Astrocyte (in vitro differentiated cells and primary cell): ENCODE data around the gene ZMIZ1. TPM values are rescaled to one million over a fixed set of nuclear protein-coding genes. Genes with fewer than 3 reads are reported as not detected.
A peak's percentile ranks its signal among the peaks of the same experiment; 100 is the strongest.

Experiments used
- DNase-seq: peaks from one replicate; pipeline ENCODE4 v3.0.0-alpha.2; 2010; ENCODE audit warnings: low read depth
- FAIRE-seq: peaks from 2 replicates; lab custom pipeline; 2011; peaks lifted over from hg19 to GRCh38; lab: Jason Lieb, UNC
- H2AFZ ChIP-seq: 2 replicates; pipeline ENCODE4 v1.6.0; 2012; ENCODE audit warnings: low read depth, low read length, inconsistent platforms
- H3K27ac ChIP-seq: 2 replicates; pipeline ENCODE4 v1.5.1; 2011; ENCODE audit warnings: low read depth, low read length, inconsistent platforms
- H3K27me3 ChIP-seq: 2 replicates; pipeline ENCODE4 v1.6.0; 2011; ENCODE audit warnings: low read length, inconsistent platforms; ENCODE audit not compliant: insufficient read depth
- H3K36me3 ChIP-seq: 2 replicates; pipeline ENCODE4 v1.5.1; 2011; ENCODE audit warnings: low read length, inconsistent platforms; ENCODE audit not compliant: insufficient read depth
- H3K4me1 ChIP-seq: 2 replicates; pipeline ENCODE4 v1.5.1; 2011; ENCODE audit warnings: low read length, inconsistent platforms; ENCODE audit not compliant: insufficient read depth
- H3K4me2 ChIP-seq: 2 replicates; pipeline ENCODE4 v1.6.0; 2012; ENCODE audit warnings: low read length, inconsistent platforms
- H3K4me3 ChIP-seq: 2 replicates; pipeline ENCODE4 v1.5.1; 2011; ENCODE audit warnings: low read depth, mild to moderate bottlenecking, low read length, inconsistent platforms; ENCODE audit not compliant: insufficient read depth
- H3K79me2 ChIP-seq: 2 replicates; pipeline ENCODE4 v1.6.0; 2012; ENCODE audit warnings: mild to moderate bottlenecking, low read length, inconsistent platforms; ENCODE audit not compliant: insufficient read depth
- H3K9ac ChIP-seq: 2 replicates; pipeline ENCODE4 v1.6.0; 2012; ENCODE audit warnings: mild to moderate bottlenecking, low read length, inconsistent platforms
- H3K9me3 ChIP-seq: 2 replicates; pipeline ENCODE4 v1.5.1; 2012; ENCODE audit warnings: low read depth, mild to moderate bottlenecking, low read length, inconsistent platforms; ENCODE audit not compliant: insufficient read depth
- H4K20me1 ChIP-seq: 2 replicates; pipeline ENCODE4 v1.6.0; 2012; ENCODE audit warnings: low read length, inconsistent platforms; ENCODE audit not compliant: insufficient read depth
- H3K27ac Mint-ChIP-seq: one replicate; pipeline ENCODE4 v1.8.0; 2021; ENCODE audit warnings: mild to moderate bottlenecking, mixed read lengths; ENCODE audit not compliant: unreplicated experiment
- H3K27me3 Mint-ChIP-seq: one replicate; pipeline ENCODE4 v1.8.0; 2021; ENCODE audit warnings: low read depth, mixed read lengths; ENCODE audit not compliant: unreplicated experiment
- H3K36me3 Mint-ChIP-seq: one replicate; pipeline ENCODE4 v1.8.0; 2021; ENCODE audit warnings: low read depth, mixed read lengths; ENCODE audit not compliant: unreplicated experiment
- H3K4me1 Mint-ChIP-seq: one replicate; pipeline ENCODE4 v1.8.0; 2021; ENCODE audit warnings: low read depth, mixed read lengths; ENCODE audit not compliant: unreplicated experiment
- H3K4me3 Mint-ChIP-seq: one replicate; pipeline ENCODE4 v1.8.0; 2021; ENCODE audit warnings: mild to moderate bottlenecking, moderate library complexity, mixed read lengths; ENCODE audit not compliant: unreplicated experiment
- H3K9me3 Mint-ChIP-seq: one replicate; pipeline ENCODE4 v1.8.0; 2021; ENCODE audit warnings: mild to moderate bottlenecking, mixed read lengths; ENCODE audit not compliant: unreplicated experiment
- EZH2 ChIP-seq: IDR thresholded peaks from 2 replicates; pipeline ENCODE4 v1.6.1; 2012; ENCODE audit warnings: mild to moderate bottlenecking, low read length, inconsistent platforms; ENCODE audit not compliant: insufficient read depth
- total RNA-seq: library from RNA; stranded (reverse); gene quantifications from 2 replicates; pipeline ENCODE4 v1.2.1, GENCODE V29; 2021
- TF ChIP-seq, protein P1 (sequence below): IDR thresholded peaks from 2 replicates; pipeline ENCODE4 v1.5.1; 2011; ENCODE audit warnings: low read depth, mild to moderate bottlenecking, inconsistent platforms, low read length, moderate library complexity; ENCODE audit not compliant: insufficient read depth

The ZMIZ1 gene
- total RNA-seq, 1 donor from 2014 or later: 45.5 TPM

DNA sequence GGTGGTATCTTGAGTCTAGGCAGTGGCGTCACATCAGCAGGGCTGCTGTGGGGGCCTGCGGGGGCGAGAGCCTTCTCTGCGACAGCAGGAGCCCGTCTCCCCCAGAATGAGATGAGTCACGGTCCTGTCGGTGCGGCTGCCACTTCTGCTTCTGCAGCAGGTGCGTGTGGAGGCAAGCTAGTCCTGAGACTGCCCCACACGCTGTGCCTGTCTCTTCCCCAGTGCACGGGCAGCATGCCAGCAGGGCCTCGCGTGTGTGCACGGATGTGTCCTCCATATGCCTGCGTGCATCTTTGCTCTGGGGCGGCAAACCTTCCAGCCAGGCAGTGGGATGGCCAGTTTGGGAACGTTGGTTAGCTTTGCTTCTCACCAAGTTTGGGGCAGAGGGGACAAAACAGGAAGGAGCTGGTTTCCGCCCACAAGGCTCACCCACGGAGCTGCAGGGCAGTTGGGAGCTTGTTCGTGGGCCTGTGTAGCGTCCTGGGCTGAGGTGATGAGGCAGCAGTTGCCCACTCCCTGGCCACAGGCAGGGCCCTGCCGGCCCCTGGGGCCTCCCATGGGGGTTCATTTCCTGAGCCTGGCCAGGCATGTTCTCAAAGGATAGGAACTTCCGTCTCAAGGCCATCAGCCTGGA, 217.7 kb downstream of the ZMIZ1 start:
- Histone ChIP-seq H3K36me3 (peaks cover 17% of the 10 kb centered on the region), H3K4me3 (no peak overlapping the region), H3K9me3 (no peaks in the 10 kb centered on the region), H2AFZ (no peak overlapping the region), H3K27ac (peak overlapping the region; percentile 46), H3K4me2 (peak overlapping the region; percentile 29), H4K20me1 (peaks cover 97% of the 10 kb centered on the region), H3K79me2 (peaks cover 39% of the 10 kb centered on the region), H3K27me3 (no peaks in the 10 kb centered on the region), H3K4me1 (peaks cover 40% of the 10 kb centered on the region), H3K9ac (peak overlapping the region; percentile 52)
- no peak for TF ChIP-seq EZH2
- TF ChIP-seq, protein P1, sequence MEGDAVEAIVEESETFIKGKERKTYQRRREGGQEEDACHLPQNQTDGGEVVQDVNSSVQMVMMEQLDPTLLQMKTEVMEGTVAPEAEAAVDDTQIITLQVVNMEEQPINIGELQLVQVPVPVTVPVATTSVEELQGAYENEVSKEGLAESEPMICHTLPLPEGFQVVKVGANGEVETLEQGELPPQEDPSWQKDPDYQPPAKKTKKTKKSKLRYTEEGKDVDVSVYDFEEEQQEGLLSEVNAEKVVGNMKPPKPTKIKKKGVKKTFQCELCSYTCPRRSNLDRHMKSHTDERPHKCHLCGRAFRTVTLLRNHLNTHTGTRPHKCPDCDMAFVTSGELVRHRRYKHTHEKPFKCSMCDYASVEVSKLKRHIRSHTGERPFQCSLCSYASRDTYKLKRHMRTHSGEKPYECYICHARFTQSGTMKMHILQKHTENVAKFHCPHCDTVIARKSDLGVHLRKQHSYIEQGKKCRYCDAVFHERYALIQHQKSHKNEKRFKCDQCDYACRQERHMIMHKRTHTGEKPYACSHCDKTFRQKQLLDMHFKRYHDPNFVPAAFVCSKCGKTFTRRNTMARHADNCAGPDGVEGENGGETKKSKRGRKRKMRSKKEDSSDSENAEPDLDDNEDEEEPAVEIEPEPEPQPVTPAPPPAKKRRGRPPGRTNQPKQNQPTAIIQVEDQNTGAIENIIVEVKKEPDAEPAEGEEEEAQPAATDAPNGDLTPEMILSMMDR: no peak
- Mint-ChIP-seq H3K4me1 (peaks cover 31% of the 10 kb centered on the region), H3K36me3 (peaks cover 24% of the 10 kb centered on the region), H3K27me3 (no peaks in the 10 kb centered on the region), H3K9me3 (no peaks in the 10 kb centered on the region), H3K4me3 (no peak overlapping the region), H3K27ac (no peak overlapping the region)
- FAIRE-seq: no peak
- DNase-seq: no peak

DNA sequence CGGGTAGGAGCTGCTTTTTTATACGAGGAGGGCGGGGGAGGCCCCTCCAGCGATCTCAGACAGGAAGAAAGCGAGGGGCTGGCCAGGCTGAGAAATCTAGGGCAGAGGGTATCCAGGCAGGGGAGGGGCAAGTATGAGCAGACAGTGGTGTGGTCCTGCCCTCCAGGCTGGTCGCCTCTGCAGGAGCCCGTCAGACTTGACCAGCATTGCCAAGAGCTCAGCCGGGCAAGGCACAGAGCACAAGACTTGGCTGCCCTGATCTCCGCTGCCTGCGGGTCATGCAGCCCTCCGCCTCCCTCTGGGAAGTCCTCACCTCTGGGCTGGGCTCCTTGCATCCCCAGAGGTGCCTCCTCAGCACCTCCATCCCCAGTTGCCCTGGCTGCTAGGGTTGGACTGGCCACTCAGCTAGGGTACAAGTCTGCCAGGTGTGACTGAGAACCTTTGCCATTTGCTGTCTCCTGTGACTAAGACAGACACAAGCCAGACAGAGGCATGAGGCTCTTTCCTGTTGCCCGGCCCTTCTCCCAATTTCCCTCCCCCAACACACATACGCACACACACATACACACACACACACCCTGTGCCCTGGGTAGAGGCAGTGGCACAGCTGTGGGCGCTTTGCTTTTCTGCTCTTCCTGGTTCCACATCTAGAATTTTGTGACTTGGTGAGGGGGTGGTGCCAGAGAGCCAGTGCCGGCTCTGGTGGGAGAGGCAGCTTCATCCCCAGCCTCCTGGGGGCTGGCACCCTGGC, 219.4 kb downstream of the ZMIZ1 start:
- DNase-seq (no peak), FAIRE-seq (no peak)
- Histone ChIP-seq H4K20me1 (peaks cover 97% of the 10 kb centered on the region), H3K27me3 (no peaks in the 10 kb centered on the region), H3K79me2 (peaks cover 37% of the 10 kb centered on the region), H3K4me2 (no peak overlapping the region), H3K9me3 (no peaks in the 10 kb centered on the region), H3K36me3 (peaks cover 13% of the 10 kb centered on the region), H3K9ac (no peak overlapping the region), H3K27ac (no peak overlapping the region), H2AFZ (no peak overlapping the region), H3K4me3 (no peak overlapping the region), H3K4me1 (peaks cover 34% of the 10 kb centered on the region)
- Mint-ChIP-seq H3K4me3 (peak overlapping the region; percentile 42), H3K36me3 (peaks cover 16% of the 10 kb centered on the region), H3K9me3 (no peaks in the 10 kb centered on the region), H3K4me1 (peaks cover 21% of the 10 kb centered on the region), H3K27me3 (no peaks in the 10 kb centered on the region), H3K27ac (no peak overlapping the region)
- no peak for TF ChIP-seq EZH2
- TF ChIP-seq, protein P1: no peak
